Activated CD8-positive, alpha-beta T cell treated with anti-CD3 and anti-CD28 coated beads, Interleukin-2, amount 10 ng/mL, durations not matched to agents 7 days and 5 days (primary cell): ENCODE results near the gene RHOC. TPM values are rescaled to one million over a fixed set of nuclear protein-coding genes. Genes with fewer than 3 reads are reported as not detected.

Experiments used
- ATAC-seq: fragments of 150-1000 bp; cut with Tn5 transposase; one replicate; pipeline ENCODE4 v1.10.0; 2021; ENCODE audit warnings: moderate library complexity
- CTCF ChIA-PET: fragments of 350-600 bp; sonication (Branson Sonifier 250); formaldehyde crosslinking; loops from one replicate; lab custom pipeline; 2021; ENCODE audit warnings: antibody characterized with exemption; lab: Charles Lee
- POLR2A ChIA-PET: fragments of 350-600 bp; sonication (Branson Sonifier 250); formaldehyde crosslinking; loops from one replicate; lab custom pipeline; 2021; ENCODE audit warnings: antibody characterized with exemption; lab: Charles Lee
- DNase-seq: peaks from one replicate; pipeline ENCODE4 v3.0.0-alpha.2; 2020
- H3K27ac Mint-ChIP-seq: one replicate; pipeline ENCODE4 v1.8.0; 2021; ENCODE audit warnings: mild to moderate bottlenecking, mixed read lengths
- H3K27me3 Mint-ChIP-seq: one replicate; pipeline ENCODE4 v1.8.0; 2021; ENCODE audit warnings: low read depth, mixed read lengths
- H3K36me3 Mint-ChIP-seq: one replicate; pipeline ENCODE4 v1.8.0; 2021; ENCODE audit warnings: low read depth, mixed read lengths
- H3K4me1 Mint-ChIP-seq: one replicate; pipeline ENCODE4 v1.8.0; 2021; ENCODE audit warnings: low read depth, mixed read lengths
- H3K4me3 Mint-ChIP-seq: one replicate; pipeline ENCODE4 v1.8.0; 2021; ENCODE audit warnings: mild to moderate bottlenecking, mixed read lengths
- H3K9me3 Mint-ChIP-seq: one replicate; pipeline ENCODE4 v1.8.0; 2022; ENCODE audit warnings: mixed read lengths; ENCODE audit not compliant: insufficient read depth
- total RNA-seq, 2 experiments: library from RNA; stranded (reverse); gene quantifications; one replicate each; pipeline ENCODE4 v1.2.3, GENCODE V29; 2021

RHOC gene
- total RNA-seq, 2 experiments from 2014 or later, result 85.6 to 93.8 TPM

- POLR2A ChIA-PET, result interaction anchor here (1.1 to 2.7 kb wide), 5 partner anchors 12 to 356 kb away, joined by 3 to 10 read pairs (median 8); partner anchors contain the start of genes LRIG2, MOV10 and SLC16A1
- peak; percentile 24 for ATAC-seq
- no peak overlapping the region for H3K27ac Mint-ChIP-seq
- no peaks in the 10 kb centered on the region for H3K9me3 Mint-ChIP-seq
- peaks cover 28% of the 10 kb centered on the region for H3K4me1 Mint-ChIP-seq
- H3K36me3 Mint-ChIP-seq, result no peaks in the 10 kb centered on the region
- H3K27me3 Mint-ChIP-seq, result peaks cover 35% of the 10 kb centered on the region
- DNase-seq, result peak; percentile 83
- peak overlapping the region; percentile 81 for H3K4me3 Mint-ChIP-seq
- CTCF ChIA-PET, result interaction anchor here (0.5 to 9.8 kb wide), 32 partner anchors 8 to 954 kb away, joined by 3 to 173 read pairs (median 5); partner anchors contain the start of genes LRIG2 and MOV10
Observed at GRCh38 chr1:112716133-112716720, 9.3 kb upstream of the RHOC start.

GRCh38 chr1:112715264-112716053 lies 8.5 kb upstream of the RHOC start, which contains the start of gene PPM1J:
TSS of gene PPM1J (minus strand) at chr1:112715332. CDS start at chr1:112715301, 31 bp downstream.
- H3K4me1 Mint-ChIP-seq, result peaks cover 28% of the 10 kb centered on the region
- POLR2A ChIA-PET, result interaction anchor here (0.9 to 2.7 kb wide), 7 partner anchors 11 to 357 kb away, joined by 3 to 10 read pairs (median 5); partner anchors contain the start of genes LRIG2, MOV10 and SLC16A1

GRCh38 chr1:112714313-112715263 lies 7.7 kb upstream of the RHOC start:
- peaks cover 35% of the 10 kb centered on the region for H3K27me3 Mint-ChIP-seq
- ChIA-PET POLR2A (interaction anchor here (0.7 to 2.7 kb wide), 6 partner anchors 10 to 242 kb away, joined by 3 to 10 read pairs (median 5); partner anchors contain the start of genes MOV10 and SLC16A1), CTCF (interaction anchor here (0.8 to 9.8 kb wide), 21 partner anchors 12 to 962 kb away, joined by 3 to 173 read pairs (median 5); partner anchors contain the start of genes LRIG2 and MOV10)
- H3K4me1 Mint-ChIP-seq, result peaks cover 28% of the 10 kb centered on the region
- DNase-seq (no peak), ATAC-seq (peak; percentile 2)
- H3K27ac Mint-ChIP-seq, result no peak overlapping the region
- H3K36me3 Mint-ChIP-seq, result no peaks in the 10 kb centered on the region
- H3K9me3 Mint-ChIP-seq, result no peaks in the 10 kb centered on the region
- H3K4me3 Mint-ChIP-seq, result peak overlapping the region; percentile 60

More at GRCh38 chr1:112715264-112716053, 8.5 kb upstream of the RHOC start, which contains the start of gene PPM1J:
- Mint-ChIP-seq H3K27me3 (peaks cover 38% of the 10 kb centered on the region), H3K36me3 (no peaks in the 10 kb centered on the region), H3K9me3 (no peaks in the 10 kb centered on the region), H3K4me3 (peak within 1 kb of the TSS; percentile 81), H3K27ac (peak within 1 kb of the TSS; percentile 64)
- ATAC-seq (peak; percentile 93), DNase-seq (peak; percentile 98)
- CTCF ChIA-PET, result interaction anchor here (0.5 to 9.8 kb wide), 35 partner anchors 7 to 961 kb away, joined by 3 to 173 read pairs (median 4); partner anchors contain the start of genes LRIG2 and MOV10

GRCh38 chr1:112713466-112714312 lies 6.8 kb upstream of the RHOC start:
- CTCF ChIA-PET, result interaction anchor here (1.4 to 9.8 kb wide), 6 partner anchors 8 to 323 kb away, joined by 3 to 173 read pairs (median 22); partner anchors contain the start of gene MOV10
- no peaks in the 10 kb centered on the region for H3K36me3 Mint-ChIP-seq
- no peak overlapping the region for H3K27ac Mint-ChIP-seq
- no peak for DNase-seq
- peaks cover 36% of the 10 kb centered on the region for H3K27me3 Mint-ChIP-seq
- H3K4me1 Mint-ChIP-seq, result peaks cover 28% of the 10 kb centered on the region
- ATAC-seq, result no peak
- H3K4me3 Mint-ChIP-seq, result peak overlapping the region; percentile 60
- H3K9me3 Mint-ChIP-seq, result no peaks in the 10 kb centered on the region
- POLR2A ChIA-PET, result interaction anchor here (0.7 to 2.7 kb wide), 2 partner anchors 93 to 96 kb away, joined by 3 to 10 read pairs; no protein-coding TSS in a partner anchor

- no peaks in the 10 kb centered on the region for H3K36me3 Mint-ChIP-seq
- ChIA-PET CTCF (interaction anchor here (1.4 kb wide), 1 partner anchor 9 kb away, joined by 3 read pairs; no protein-coding TSS in a partner anchor), POLR2A (no interaction called here)
- no peaks in the 10 kb centered on the region for H3K9me3 Mint-ChIP-seq
- H3K27ac Mint-ChIP-seq, result no peak overlapping the region
- no peak for DNase-seq
- H3K4me3 Mint-ChIP-seq, result no peak overlapping the region
- peaks cover 43% of the 10 kb centered on the region for H3K27me3 Mint-ChIP-seq
- peaks cover 26% of the 10 kb centered on the region for H3K4me1 Mint-ChIP-seq
- no peak for ATAC-seq
Observed at GRCh38 chr1:112712701-112713128, 5.8 kb upstream of the RHOC start.

- Mint-ChIP-seq H3K27me3 (peaks cover 47% of the 10 kb centered on the region), H3K36me3 (no peaks in the 10 kb centered on the region), H3K4me3 (no peak overlapping the region), H3K27ac (no peak overlapping the region), H3K9me3 (no peaks in the 10 kb centered on the region), H3K4me1 (peaks cover 24% of the 10 kb centered on the region)
- ChIA-PET POLR2A (no interaction called here), CTCF (interaction anchor here (2.2 kb wide), 1 partner anchor 210 kb away, joined by 8 read pairs; no protein-coding TSS in a partner anchor)
- DNase-seq, result no peak
- no peak for ATAC-seq
Observed at GRCh38 chr1:112712191-112712590, 5.3 kb upstream of the RHOC start.

GRCh38 chr1:112711670-112712069 lies 4.7 kb upstream of the RHOC start:
- ATAC-seq (no peak), DNase-seq (no peak)
- Mint-ChIP-seq H3K27me3 (peaks cover 47% of the 10 kb centered on the region), H3K4me1 (peaks cover 24% of the 10 kb centered on the region), H3K27ac (no peak overlapping the region), H3K9me3 (no peaks in the 10 kb centered on the region), H3K36me3 (no peaks in the 10 kb centered on the region), H3K4me3 (no peak overlapping the region)
- ChIA-PET CTCF (interaction anchor here (1.6 to 5.5 kb wide), 3 partner anchors 92 to 321 kb away, joined by 5 to 49 read pairs (median 8); no protein-coding TSS in a partner anchor), POLR2A (no interaction called here)

GRCh38 chr1:112711041-112711440 lies 4.1 kb upstream of the RHOC start:
- ChIA-PET CTCF (interaction anchor here (1.6 to 5.5 kb wide), 3 partner anchors 93 to 320 kb away, joined by 5 to 49 read pairs (median 8); no protein-coding TSS in a partner anchor), POLR2A (no interaction called here)
- Mint-ChIP-seq H3K27me3 (peaks cover 47% of the 10 kb centered on the region), H3K4me3 (no peak overlapping the region), H3K4me1 (peaks cover 24% of the 10 kb centered on the region), H3K36me3 (no peaks in the 10 kb centered on the region), H3K9me3 (no peaks in the 10 kb centered on the region), H3K27ac (no peak overlapping the region)
- DNase-seq (no peak), ATAC-seq (no peak)

GRCh38 chr1:112710586-112710985 lies 3.7 kb upstream of the RHOC start:
- Mint-ChIP-seq H3K9me3 (no peaks in the 10 kb centered on the region), H3K27ac (no peak overlapping the region), H3K4me3 (no peak overlapping the region), H3K36me3 (no peaks in the 10 kb centered on the region), H3K27me3 (peaks cover 47% of the 10 kb centered on the region), H3K4me1 (peaks cover 23% of the 10 kb centered on the region)
- no peak for ATAC-seq
- no peak for DNase-seq
- POLR2A ChIA-PET, result no interaction called here
- CTCF ChIA-PET, result interaction anchor here (0.9 to 5.5 kb wide), 4 partner anchors 93 to 320 kb away, joined by 3 to 49 read pairs (median 6); no protein-coding TSS in a partner anchor

- no peak for ATAC-seq
- Mint-ChIP-seq H3K27ac (no peak overlapping the region), H3K4me3 (no peak overlapping the region), H3K36me3 (no peaks in the 10 kb centered on the region), H3K4me1 (peaks cover 25% of the 10 kb centered on the region), H3K27me3 (peaks cover 47% of the 10 kb centered on the region), H3K9me3 (no peaks in the 10 kb centered on the region)
- DNase-seq, result no peak
- POLR2A ChIA-PET, result no interaction called here
- CTCF ChIA-PET, result interaction anchor here (0.9 to 5.5 kb wide), 4 partner anchors 94 to 320 kb away, joined by 3 to 49 read pairs (median 6); no protein-coding TSS in a partner anchor
Observed at GRCh38 chr1:112710159-112710558, 3.2 kb upstream of the RHOC start.
